Left lobe of liver (tissue), 2 donors: ENCODE measurements around the gene PBX4. TPM values are rescaled to one million over a fixed set of nuclear protein-coding genes. Genes with fewer than 3 reads are reported as not detected.
"Not testable (repeated sequence)": the region's sequence is repeated elsewhere in the genome, so short reads cannot be mapped to it uniquely, and the experiment has no call there.

Experiments used
- ATAC-seq: fragments of 200-7000 bp; cut with Tn5 transposase; one replicate; pipeline ENCODE4 v1.9.1; 2020; ENCODE audit warnings: mild to moderate bottlenecking, moderate library complexity
- DNase-seq: peaks from one replicate; pipeline ENCODE4 v3.0.0-alpha.2; 2020; ENCODE audit warnings: low spot score
- total RNA-seq: library from RNA; stranded (reverse); gene quantifications from one replicate; pipeline ENCODE4 v1.2.1, GENCODE V29; 2021
- donor health status: DM: no; HTN: no; CAD: no; lungs with moderate emphysema.
- donor health status: DM: no; HTN: yes; CAD: no.

PBX4 gene, protein sequence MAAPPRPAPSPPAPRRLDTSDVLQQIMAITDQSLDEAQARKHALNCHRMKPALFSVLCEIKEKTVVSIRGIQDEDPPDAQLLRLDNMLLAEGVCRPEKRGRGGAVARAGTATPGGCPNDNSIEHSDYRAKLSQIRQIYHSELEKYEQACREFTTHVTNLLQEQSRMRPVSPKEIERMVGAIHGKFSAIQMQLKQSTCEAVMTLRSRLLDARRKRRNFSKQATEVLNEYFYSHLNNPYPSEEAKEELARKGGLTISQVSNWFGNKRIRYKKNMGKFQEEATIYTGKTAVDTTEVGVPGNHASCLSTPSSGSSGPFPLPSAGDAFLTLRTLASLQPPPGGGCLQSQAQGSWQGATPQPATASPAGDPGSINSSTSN
- total RNA-seq = 0.18 TPM

DNA sequence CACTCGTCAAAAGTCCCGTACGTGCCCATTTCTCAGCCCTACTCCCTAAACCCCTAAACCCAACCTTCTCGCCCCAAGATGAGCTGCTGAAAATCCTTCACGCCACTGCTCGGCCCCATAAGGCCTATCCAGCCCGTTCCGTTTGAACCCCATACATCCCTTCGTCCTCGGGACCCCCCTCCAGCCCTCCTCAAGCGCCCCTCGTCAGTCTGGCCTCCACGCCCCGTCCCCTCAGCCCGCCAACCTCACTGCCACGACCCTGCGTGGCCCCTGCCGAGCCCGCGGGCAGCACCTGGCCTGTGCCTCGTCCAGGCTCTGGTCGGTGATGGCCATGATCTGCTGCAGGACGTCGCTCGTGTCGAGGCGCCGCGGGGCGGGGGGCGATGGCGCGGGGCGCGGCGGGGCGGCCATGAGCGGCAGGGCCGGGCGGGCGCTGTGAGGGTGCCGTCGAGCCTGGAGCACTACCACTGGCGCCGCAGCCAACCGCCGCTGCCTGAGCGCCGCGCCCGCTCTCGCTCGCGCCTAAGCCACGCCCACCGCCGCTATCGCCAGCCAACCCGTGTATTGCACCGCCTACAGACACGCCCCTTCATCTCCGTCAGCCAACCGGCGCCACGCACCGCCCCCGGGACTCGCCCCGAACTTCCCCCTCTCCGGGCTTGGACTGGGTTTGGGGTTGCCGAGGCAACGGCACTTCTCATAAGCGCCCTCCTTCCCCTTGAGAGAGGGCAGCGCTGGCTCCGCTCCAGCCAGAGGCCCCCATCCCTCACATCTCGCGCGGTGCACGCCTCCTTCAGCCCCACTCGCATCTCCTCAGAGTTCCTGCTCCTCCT is at the start of gene PBX4:
TSS of gene PBX4 (minus strand) at position 469 of the 833 bp plus-strand sequence. CDS start at position 411, 58 bp downstream.
- peak; percentile 83 for DNase-seq
- peak; percentile 95 for ATAC-seq

DNA sequence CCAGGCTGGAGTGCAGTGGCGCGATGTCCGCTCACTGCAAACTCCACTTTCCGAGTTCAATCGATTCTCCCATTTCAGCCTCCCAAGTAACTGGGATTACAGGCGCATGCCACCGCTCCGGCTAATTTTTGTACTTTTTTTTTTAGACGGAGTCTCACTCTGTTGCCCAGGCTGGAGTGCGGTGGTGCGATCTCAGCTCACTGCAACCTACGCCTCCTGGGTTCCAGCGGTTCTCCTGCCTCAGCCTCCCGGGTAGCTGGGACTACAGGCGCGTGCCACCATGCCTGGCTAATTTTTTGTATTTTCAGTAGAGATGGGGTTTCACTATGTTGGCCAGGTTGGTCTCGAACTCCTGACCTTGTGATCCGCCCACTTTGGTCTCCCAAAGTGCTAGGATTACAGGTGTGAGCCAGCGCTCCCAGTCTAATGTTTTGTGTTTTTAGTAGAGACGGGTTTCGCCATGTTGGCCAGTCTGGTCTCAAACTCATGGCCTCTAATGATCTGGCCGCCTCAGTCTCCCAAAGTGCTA is 47.0 kb upstream of the PBX4 start:
- not testable (repeated sequence) for DNase-seq, ATAC-seq

DNA sequence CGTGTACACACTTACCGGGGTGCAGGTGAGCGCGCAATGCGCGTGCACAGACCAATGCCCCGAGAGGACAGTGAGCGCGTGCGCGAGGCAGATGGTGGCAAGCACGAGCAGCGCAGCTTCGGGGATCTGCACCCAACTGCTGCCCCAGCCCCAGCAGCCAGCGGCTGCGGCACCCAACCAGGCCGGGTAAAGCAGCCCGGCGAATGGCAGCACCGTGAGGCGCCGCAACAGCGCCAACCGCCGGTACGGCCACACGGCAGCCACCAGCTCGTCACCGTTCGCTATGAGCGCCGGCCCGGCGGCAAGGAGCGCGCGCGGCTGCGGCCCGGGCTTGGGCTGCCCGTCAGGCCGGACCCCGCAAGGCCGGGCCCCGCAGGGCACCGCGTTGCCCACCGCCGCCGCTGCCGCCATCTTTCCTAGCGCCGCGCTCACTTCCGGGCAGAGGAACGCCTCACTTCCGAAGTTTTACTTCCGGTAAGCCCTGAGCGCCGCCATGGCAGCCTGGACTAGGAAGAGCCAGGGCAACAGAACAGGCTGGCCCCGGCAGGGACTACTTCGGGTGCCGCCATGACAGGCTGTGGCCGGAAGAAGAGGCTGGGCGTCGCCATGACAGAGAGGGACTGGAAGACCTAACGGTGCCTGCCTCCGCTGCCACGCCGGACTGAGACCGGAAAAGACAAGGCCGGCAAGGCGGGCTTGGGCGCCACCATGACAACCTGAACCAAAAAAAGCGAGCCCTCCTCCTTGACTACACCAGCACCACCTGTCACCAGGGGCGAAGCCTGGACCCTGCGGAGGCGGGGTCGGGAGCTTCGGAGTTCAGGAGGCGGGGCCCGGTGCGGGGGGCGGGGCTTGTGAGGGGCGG is 45.0 kb upstream of the PBX4 start, which contains the start of gene ATP13A1:
TSS of gene ATP13A1 (minus strand) at position 421 of the 865 bp plus-strand sequence. CDS start at position 411, 10 bp downstream.
- peak; percentile 97 for DNase-seq
- ATAC-seq = peak; percentile 92

DNA sequence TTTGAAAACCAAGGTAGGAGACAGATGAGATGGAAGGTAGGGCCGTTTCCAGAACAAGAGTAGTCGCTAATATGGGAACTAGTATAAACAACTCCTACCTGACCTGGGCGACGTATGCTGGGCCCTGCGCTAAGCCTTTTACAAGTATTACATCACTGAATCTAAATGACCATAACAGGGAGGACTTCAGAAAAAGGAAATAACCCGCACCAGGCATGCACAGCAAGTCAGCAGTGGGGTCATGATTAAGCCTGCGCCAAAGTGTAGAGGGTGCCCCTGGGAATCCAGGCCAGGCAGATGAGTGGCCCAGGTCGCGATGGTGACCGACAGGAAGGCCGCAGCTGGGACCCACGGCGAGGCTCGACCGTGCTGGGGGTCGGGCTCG is 44.4 kb upstream of the PBX4 start:
- ATAC-seq = no peak
- no peak for DNase-seq

DNA sequence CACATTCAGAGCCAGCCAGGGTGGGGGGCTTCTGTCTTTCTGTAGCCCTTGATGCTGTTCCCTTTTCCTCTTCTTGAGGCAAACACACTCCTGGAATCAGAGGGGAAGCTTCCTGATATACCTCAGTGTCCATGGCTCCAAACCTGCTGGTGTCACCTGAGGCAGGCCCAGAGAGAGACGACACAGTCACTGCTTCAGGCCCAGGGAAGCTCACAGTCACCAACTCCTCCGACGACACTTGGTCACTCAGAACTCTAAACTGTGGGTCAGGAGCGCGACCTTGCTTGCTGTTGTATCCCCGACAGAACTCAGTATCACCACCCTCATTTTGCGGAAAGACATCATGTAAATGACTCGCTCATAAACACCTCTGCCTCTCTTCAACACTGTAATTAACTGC is 43.9 kb upstream of the PBX4 start:
- no peak for DNase-seq
- no peak for ATAC-seq

DNA sequence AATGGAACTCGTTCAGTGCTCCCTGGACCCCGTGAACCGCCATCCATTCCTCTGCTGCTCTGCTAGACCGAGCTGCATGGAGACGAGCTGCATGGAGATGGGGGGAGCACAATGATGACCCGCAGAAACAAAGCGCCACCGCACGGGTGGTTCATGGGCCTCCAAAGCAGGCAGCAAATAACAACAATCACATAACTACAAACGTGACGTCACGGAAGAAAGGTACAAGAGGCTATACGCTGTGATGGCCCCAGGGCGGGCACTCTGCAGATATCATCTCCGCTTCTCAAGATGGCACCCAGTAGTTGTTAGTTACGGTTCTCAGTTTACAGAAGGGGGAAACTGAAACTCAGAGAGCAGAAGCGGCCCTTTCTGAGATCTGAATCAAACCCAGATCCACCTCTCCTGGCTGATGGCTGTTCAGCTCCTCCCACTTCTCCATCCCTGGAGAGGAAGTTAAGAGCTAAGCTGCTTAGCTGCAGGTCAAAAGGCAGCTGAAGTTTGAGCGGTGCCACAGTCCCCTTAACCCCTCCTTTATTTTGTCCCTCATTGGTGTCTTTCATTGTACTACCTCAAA is 43.3 kb upstream of the PBX4 start:
- ATAC-seq (no peak), DNase-seq (no peak)

DNA sequence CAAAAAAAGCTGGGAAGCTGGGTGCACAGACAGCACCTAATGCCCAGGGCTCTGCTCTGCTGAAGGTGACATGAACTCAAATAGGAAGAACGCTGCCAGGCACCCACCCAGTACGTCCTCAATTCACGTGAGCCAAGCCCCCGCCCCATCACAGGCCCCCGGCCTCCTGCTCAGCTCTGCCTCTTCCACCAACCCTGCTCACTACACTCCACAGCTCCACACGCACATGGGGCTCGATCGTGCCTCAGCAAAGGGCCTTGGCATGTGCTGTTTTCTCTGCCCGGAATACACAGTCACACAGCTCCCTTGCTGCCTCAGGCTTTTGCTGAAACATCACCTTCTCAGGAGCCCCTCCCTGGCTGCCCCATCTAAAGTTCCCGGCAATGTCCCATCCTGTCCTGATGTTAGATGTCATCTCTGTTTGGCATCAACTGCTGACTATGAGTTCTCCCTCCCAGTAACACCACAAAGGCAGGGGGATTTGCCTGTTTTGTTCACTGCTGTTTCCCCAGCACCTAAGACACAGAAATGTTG is 42.7 kb upstream of the PBX4 start:
- DNase-seq = no peak

DNA sequence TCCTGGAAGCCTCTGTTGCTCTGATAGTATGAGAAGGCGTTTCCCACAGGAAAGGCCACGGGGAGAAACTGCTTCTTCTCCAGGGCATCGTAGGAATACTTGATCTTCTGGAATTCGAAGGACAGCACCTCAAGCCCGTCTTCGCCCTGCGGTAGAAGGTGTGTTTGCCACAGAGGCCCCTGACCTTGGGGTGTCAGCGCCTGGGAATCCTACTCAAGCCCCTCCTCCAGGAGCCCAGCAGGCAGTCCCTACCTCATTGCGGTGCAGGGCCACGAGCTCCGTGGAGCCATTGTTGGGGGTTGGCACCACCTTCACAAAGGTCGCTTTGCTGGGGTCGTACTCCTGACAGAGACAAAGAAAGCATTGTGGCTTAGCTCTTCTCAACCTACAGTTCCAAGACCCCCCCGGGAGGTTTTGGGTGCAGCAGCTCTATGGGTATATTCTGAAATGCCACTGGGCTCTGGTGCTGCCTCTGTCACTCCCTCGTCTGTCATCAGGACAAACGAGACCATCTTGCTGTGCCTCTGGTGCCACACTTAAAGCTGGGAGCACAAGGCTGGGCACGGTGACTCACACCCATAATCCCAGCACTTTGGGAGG is 41.3 kb upstream of the PBX4 start:
- ATAC-seq (no peak), DNase-seq (no peak)

More for the DNA sequence above, 42.7 kb upstream of the PBX4 start:
- no peak for ATAC-seq

DNA sequence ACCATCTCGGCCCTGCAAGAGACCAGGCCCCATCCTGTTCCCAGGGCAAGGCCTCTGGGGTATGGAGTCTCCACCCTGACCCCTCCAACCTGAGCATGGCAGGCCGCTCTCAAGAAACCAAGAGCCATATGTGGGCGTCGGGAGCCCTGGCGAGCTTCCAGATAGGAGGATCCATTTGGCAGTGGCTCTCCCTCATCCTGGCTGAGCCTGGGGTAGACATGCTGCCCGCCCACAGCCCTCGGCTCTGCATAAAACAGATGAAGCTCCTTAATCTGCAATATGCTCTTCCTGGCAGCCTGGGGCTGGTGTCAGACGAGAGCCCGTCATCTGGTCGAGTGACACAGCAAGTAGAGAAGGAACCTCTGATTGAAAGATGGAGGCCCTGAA is 38.9 kb upstream of the PBX4 start:
- DNase-seq (no peak), ATAC-seq (no peak)

DNA sequence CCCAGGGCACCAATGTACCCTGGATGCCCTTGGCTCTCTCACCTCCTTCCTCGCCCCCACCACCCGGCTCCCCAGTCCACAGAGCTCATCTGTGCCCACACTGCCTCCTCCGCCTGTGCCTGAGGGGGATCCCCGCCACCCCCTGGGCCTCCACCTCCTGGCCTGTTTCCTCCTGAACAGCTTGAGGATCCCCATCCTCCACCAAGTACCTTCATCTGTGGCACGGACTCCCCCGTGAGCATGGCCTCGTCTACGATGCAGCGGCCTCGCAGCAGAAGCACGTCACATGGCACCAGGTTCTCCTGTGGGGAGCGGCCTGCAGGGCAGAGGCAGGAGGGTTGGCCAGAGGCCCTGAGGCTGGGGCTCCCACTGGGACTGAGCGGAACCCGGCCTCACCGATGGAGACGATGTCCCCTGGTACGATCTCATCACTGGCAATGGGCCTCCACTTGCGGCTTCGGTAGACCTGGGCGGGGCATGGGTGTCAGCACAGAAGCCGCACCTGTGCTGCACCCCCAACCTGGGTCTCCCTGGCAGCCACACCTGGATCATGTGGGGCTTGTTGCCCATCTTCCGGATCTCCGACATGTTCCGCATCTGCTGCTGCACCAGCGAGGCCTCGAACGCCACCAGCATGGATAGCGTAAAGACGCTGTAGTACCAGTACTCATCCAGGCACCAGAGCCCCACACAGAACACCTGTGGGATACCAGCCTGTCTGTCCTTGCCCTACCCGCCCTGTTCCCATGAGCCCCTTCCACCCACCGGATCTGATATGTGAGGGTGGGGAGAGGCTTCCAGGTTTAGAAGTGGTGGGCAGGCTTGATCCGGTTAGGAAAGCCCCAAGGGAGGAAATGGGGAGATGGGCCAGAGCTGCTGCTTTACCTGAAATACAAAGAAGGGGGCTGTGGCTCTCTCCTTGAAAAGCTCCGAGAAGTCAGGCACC is 38.2 kb upstream of the PBX4 start:
- DNase-seq (no peak), ATAC-seq (no peak)

DNA sequence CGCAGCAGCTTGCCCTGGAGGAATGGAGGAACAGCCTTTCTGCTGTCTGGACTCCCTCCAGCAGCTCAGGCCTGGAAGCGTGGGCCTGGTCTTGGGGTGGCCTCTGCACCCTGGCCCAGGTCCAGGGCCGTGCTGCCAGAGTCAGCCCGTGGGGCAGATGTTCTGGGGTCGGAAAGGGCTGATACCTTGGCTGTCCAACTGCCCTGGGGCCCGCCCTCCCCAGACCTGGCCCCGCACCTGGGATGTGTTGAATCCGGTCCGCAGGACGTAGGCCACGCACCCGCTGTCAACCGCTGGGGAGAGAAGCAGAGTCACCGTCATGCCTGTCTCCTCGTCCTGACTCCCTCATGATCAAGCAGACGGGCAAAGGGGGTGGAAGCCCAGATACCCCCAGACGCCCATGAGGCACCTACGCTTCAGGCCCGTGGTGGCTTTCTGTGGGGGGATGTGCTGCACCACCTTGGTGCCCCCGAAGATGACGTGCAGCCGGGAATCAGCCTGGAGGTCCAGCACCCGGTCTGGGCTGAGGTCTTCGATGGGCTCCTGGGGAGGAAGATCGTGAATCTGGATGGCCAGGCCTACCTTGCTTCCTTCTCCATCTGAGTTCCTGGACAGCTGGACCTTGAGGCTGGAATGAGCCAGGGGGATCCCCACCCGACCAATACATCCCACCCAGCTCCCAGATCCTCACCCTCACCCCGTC is 37.3 kb upstream of the PBX4 start:
- DNase-seq (no peak), ATAC-seq (peak; percentile 21)

DNA sequence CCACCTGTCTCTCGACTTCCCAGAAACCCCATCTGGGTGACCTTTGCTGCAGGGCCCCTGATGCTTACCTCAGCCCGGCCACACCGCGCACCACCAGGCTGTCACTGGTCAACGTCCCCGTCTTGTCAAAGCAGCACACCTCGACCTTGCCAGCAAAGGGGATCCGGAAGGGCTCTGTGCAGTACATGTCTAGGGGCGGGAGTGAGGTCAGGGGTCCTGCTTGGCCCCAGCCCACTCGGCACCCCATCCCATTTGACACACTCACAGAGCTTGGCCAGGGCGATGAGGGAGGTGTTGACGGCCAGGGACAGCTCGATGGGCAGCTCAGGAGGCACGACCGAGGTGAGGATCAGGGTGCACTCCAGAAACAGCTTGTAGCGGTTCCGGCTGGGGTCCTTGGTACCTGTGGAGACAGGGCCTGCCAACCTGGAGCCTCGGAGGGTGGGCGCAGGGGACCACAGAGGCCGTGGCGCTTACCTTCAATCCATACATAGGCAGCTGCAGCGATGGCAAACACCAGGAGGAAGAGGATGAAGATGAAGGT is 36.6 kb upstream of the PBX4 start:
- no peak for ATAC-seq
- no peak for DNase-seq

DNA sequence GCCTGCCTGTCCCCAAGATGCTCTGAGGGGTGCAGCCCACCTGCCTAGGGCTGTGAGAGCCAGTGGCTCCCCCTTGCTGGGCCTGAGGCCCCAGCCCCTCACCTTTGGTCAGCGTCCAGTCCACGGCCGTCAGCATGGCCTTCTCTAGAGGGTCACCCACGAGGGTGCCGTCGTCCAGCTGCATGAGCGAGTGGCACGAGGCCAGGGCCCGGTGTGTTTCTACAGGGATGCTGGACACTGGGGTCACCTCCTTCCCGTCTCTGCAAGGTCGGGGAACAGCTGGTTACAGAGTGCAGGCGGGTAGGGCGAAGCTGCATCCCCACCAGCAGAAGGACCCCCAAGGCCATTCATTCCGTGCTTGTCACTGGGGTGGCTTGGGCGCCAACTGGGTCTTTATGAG is 36.0 kb upstream of the PBX4 start:
- DNase-seq (no peak), ATAC-seq (no peak)

DNA sequence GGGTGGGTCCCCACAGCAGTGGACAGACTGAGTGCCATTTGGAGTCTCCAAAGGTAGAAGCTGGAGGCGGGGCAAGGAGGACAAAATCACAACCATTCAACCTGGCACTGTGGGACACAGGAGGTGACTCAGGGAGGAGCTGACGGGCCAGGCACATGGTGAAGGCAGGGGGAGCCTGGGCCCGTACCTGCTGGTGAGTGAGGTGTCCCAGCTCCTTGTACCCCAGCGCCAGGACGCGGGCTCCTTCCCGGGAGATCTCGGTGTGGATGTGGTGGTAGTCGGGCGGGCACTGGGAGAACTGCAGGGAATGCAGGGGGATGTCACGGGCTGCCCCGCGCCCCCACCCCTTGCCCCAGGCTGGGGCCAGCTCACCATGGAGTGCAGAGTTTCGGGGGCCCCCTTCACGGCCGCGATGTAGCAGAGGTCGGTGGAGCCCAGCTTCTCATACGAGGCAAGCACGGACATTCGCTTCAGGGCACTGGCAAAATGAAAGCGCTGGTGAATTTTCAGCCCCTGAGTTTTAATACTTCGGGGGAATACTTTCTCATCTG is 35.2 kb upstream of the PBX4 start:
- ATAC-seq = no peak
- no peak for DNase-seq

DNA sequence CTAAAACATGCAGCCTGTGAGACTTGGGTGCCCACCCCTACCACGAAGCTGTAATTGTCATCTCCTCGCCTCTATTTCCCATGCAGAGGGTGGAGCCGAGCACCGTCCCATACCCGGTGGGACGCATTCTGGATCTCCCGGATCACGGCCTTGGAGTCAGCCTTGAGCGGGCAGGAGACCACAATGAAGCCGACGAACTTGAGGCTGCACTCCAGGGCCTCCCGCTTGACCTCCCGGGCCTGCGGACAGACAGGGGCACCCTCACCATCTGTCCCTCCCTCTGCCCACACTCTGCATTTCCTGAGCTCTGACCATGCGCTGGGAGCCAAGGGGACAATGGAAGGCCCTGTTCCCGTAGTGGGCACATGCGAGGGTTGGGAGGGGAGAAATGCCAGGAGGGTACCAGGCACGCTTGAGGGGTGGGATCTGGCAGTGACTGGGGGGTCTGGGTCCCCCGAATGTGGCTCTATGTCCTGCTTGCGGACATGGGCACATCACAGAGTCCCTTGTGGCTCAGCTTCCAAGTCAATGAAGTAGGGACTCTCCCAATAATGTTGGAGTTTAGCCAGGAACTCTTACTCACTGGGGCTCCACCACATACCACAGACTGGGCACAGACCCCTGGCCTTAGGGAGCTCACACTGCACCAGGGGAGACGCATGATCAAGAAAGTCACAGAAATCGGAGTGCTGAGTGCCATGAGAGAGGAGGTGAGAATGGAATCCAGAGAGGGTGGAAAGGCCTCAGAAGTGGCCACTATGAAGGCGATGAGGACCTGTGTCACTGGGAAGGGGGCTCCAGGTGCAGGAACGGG is 34.2 kb upstream of the PBX4 start:
- ATAC-seq = no peak
- no peak for DNase-seq

DNA sequence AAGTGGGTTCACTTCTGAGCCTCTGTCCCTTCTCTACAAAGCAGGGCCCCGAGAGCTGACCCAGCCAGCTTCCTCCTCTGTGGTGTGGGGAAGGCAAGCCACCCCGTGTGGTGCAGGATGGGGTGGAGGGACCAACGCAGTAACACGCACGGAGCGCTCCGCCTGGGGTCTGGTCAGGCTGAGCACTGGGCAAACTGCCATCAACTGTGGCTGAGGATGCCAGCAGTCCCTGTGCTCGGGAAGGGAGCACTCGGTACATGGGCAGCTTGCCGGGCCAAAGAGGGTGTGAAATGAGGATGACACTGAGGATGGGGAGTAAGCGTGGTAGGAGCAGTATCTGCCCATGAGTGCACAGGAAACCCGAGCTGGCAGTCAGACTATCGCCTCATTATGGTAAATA is 32.6 kb upstream of the PBX4 start:
- ATAC-seq (no peak), DNase-seq (no peak)

DNA sequence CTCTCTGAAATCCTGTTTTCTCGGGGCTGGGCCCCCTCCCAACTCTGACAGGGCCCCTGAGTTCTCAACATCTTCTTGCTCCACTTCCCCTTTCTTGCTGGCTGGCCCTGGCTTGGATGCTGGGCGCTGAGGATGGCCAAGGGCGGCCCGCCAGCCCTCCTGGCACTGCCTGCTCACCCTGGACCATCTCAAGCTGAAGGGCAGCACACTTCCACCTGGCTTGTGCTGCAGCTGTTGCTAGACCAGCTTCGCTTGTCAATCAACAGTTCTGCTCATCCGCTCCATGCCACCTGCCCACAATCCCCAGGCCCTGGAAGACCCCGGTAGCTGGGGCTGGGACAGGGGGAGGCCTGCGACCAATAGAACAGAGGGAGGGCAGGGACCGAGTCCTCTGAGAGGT is 31.8 kb upstream of the PBX4 start:
- no peak for ATAC-seq
- no peak for DNase-seq
